ENCODE data around the gene DUSP22.
"Not testable (repeated sequence)": the region's sequence is repeated elsewhere in the genome, so short reads cannot be mapped to it uniquely, and the experiment has no call there.

Gene DUSP22

GRCh38 chr6:365835-366234, 73.5 kb downstream of the DUSP22 start:
- no peak for DNase-seq (ENCODE audit: low read depth)

DNA sequence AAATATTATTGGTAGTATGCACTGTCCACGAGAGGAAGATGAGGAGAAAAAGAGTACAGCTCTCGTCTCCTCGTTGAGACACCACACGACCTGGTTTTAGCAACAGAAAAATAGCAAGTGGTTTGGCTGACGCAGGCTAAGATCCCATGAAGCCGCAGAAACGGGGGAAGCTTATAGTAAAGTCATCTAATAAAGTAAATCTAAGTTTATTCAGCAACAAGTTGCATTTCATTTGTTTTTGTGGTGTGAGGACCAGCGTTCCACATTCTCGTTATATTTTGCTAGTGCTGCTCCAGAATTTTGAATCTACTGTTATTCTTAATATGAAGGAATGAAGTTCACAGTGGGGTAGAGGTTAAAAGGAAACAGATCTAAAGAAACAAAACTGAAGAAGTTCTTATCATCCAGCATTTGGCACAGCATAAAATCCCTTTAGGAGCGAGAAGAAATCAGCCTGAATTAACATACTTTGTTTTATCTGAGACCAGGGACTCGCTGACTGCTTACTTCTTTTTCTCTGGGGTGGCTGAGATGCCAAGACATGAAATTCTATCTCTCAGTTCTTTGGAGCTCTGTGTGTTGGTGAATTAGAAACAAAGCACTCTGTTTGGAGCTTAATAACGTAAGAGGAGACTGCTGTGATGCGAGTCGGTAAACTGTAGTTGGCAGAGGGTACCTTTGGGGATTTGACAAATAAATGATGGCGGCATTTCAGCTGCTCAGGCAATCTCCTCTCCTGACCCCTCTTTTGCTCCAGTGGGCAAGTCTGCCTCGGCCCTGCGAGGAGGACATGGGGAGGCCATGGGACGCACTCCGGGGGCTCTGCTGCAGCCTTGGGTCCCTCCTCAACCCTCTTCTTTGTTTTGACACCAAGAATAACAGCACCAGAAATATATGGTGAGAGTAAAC, 74.4 kb downstream of the DUSP22 start:
- DNase-seq (ENCODE audit: low read depth): no peak

- DNase-seq (ENCODE audit: low read depth): no peak
Measured at GRCh38 chr6:367298-367794, 75.1 kb downstream of the DUSP22 start.

GRCh38 chr6:367891-368630, 75.8 kb downstream of the DUSP22 start:
- no peak for DNase-seq (ENCODE audit: low read depth)

- no peak for DNase-seq (ENCODE audit: low read depth)
Measured at GRCh38 chr6:369559-370431, 77.5 kb downstream of the DUSP22 start.

- no peak for DNase-seq (ENCODE audit: low read depth)
Measured at GRCh38 chr6:370555-370954, 78.3 kb downstream of the DUSP22 start.

GRCh38 chr6:371851-372250, 79.6 kb downstream of the DUSP22 start:
- not testable (repeated sequence) for DNase-seq (ENCODE audit: low read depth)

- no peak for DNase-seq (ENCODE audit: low read depth)
Measured at GRCh38 chr6:372336-372911, 80.1 kb downstream of the DUSP22 start.

GRCh38 chr6:373031-373430, 80.7 kb downstream of the DUSP22 start:
- DNase-seq (ENCODE audit: low read depth): no peak

- DNase-seq (ENCODE audit: low read depth): no peak
Measured at GRCh38 chr6:373773-374724, 81.8 kb downstream of the DUSP22 start.

GRCh38 chr6:374956-375355, 82.7 kb downstream of the DUSP22 start:
- no peak for DNase-seq (ENCODE audit: low read depth)

DNA sequence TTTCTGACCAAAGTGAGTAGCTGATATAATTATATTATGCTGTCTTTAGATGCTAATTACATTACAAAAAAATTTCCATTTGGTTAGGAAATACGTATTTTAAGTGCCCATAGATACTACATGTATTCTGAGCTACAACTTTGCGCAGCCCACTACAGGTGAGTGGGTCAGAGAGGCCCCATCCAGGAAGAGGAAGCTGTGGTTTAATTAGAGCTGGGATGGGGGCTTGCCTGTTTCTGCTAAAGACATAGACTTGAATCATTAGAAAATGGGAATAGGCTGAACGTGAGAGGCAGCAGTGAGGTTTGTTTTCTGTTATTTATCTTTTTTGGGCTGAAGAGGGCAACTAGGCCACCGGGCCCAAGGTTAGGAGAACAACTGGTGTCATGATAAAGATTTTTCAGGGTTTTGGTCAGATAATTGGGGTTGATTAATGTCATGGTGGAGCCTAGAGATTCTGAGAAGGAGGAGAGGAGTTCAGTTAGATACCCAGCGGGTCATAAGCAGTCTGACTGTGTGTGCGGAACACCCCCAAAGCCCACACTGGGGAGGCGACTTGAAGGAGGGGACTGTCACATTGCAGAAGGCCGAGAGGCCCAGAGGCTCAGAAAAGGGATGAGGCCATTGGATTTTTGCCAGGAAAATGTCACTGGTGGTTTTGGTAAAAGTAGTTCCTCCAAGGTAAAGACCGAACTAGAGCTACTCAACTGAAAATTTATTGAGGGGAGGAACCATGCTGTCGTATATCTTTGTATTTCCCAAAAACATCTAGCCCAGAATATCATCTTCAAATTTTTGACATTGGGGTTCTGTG, 84.7 kb downstream of the DUSP22 start:
- DNase-seq (ENCODE audit: low read depth): no peak

- DNase-seq (ENCODE audit: low read depth): not testable (repeated sequence)
Measured at GRCh38 chr6:377641-378020, 85.3 kb downstream of the DUSP22 start.

DNA sequence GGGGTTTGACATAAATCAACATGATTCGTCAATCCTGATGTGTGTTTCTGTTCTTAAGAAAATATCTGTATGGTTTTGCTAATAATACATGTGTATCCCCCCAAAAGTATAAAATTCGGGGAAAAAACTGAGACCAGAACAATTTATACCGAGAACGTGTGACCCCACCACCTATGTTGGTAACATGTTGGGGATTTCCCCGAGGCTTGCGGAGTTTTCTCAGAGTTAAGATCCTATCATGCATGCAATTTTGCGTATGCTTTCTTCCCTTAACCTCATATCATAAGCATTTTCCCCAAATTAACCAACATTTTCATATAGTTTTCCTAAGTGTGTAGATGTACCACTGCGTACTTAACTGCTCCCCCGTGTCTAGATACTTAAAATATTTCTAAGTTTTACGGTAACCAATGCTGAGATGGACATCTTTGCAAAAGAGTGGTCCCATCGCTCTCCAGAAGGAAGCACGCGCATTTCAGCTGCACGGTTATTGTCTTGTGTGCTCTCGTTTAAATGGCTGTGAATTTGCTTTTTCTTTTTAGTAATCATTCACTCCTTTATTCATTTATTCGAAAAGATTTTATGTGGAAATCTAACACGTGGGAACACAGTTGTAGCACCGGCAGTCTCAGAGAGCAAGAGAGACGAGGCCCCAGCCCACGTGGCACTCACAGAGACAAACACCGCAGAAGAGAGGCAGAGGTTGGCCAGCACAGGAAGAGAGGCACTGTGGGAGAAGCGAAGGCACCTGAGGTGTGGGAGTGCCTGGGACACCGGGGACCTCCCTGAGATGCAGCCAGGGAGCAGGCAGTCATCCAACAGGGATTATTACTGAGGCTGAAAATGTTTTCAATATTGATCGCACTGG, 86.0 kb downstream of the DUSP22 start:
- DNase-seq (ENCODE audit: low read depth): no peak

GRCh38 chr6:378958-379409, 86.7 kb downstream of the DUSP22 start:
- no peak for DNase-seq (ENCODE audit: low read depth)

DNA sequence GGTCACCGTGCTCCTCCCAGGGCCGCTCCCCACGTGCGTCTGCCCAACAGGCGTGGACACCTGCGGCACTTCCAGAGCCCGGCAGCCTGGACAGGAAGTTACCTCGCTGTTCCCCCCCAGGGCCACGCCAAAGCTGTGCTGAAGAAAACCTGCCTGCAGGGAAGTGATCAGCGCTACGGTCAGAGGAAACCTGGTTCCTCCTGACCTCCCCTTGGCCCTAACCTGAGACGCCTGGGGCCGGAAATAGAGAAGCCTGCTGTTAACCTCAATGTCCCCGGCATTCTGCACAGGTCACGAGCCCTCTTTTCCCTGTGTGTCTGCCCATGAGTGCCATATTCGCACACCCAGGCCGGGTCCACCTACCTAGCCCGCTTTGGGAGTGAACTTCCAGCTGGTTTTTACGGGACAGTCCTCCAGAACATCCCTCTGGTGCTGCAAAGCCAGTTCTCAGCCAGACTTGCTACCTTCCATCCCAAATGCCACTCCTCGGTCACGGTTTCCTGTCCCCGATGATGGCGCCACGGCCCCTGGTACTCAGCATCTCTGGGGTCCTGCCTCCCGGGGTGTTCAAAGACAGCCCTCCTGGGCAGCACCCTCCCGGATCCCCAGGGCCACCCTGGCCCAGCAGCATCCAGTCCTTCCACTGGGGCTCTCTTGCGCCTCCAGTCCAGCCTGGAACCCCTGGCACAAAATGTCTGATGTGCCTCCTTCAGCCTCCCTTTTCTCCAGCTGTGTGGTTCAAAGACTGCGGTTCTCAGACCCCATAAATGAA, 87.3 kb downstream of the DUSP22 start:
- no peak for DNase-seq (ENCODE audit: low read depth)

Measured in activated T-helper 1 cell treated with Interleukin-2 at 50 U/mL for 16 hours (primary cell).